MCF 10A (cell line): ENCODE results near the gene SFI1. TPM values are rescaled to one million over a fixed set of nuclear protein-coding genes. Genes with fewer than 3 reads are reported as not detected.

Experiments used
- BruUV-seq: library from RNA; stranded (reverse); fragments of 400-500 nt; replicated peaks from 2 replicates; lab custom pipeline; 2021; lab: Mats Ljungman, UMichigan
- CTCF ChIA-PET: fragments of 300-600 bp; sonication (Branson Sonifier 250); formaldehyde crosslinking; extraction: SDS; loops from one replicate; lab custom pipeline; 2021; ENCODE audit warnings: antibody characterized with exemption, inconsistent platforms; lab: Yijun Ruan, JAX
- POLR2A ChIA-PET: fragments of 300-600, 350-650 bp; sonication (Branson Sonifier 250); formaldehyde crosslinking; extraction: SDS; loops from one replicate; lab custom pipeline; 2020; ENCODE audit warnings: antibody characterized with exemption, inconsistent platforms; lab: Yijun Ruan, JAX
- DNase-seq: peaks from one replicate; pipeline ENCODE4 v3.0.0-alpha.2; 2018; ENCODE audit not compliant: unreplicated experiment
- H3K27ac Mint-ChIP-seq: one replicate; pipeline ENCODE4 v1.8.0; 2022; ENCODE audit warnings: mild to moderate bottlenecking, low read depth, mixed read lengths; ENCODE audit not compliant: unreplicated experiment
- H3K27me3 Mint-ChIP-seq: one replicate; pipeline ENCODE4 v1.8.0; 2022; ENCODE audit warnings: mixed read lengths; ENCODE audit not compliant: insufficient read depth, unreplicated experiment
- H3K36me3 Mint-ChIP-seq: one replicate; pipeline ENCODE4 v1.8.0; 2022; ENCODE audit warnings: mild to moderate bottlenecking, moderate library complexity, mixed read lengths; ENCODE audit not compliant: insufficient read depth, unreplicated experiment
- H3K4me1 Mint-ChIP-seq: one replicate; pipeline ENCODE4 v1.8.0; 2022; ENCODE audit warnings: mixed read lengths; ENCODE audit not compliant: insufficient read depth, unreplicated experiment
- H3K4me3 Mint-ChIP-seq: one replicate; pipeline ENCODE4 v1.8.0; 2022; ENCODE audit warnings: mild to moderate bottlenecking, moderate library complexity, mixed read lengths; ENCODE audit not compliant: unreplicated experiment
- H3K9me3 Mint-ChIP-seq: one replicate; pipeline ENCODE4 v1.8.0; 2022; ENCODE audit warnings: mixed read lengths; ENCODE audit not compliant: unreplicated experiment
- CTCF ChIP-seq: fragments of 200-600 bp; IDR thresholded peaks from one replicate; pipeline ENCODE4 v1.8.0; 2022; ENCODE audit warnings: antibody characterized with exemption, mild to moderate bottlenecking; ENCODE audit not compliant: unreplicated experiment
- intact Hi-C: fragments of 100-400 bp; cut with micrococcal nuclease; formaldehyde crosslinking; loops from 2 replicates; pipeline ENCODE4 v1.14.1; 2022
- total RNA-seq: library from RNA; stranded (reverse); gene quantifications from 2 replicates; pipeline ENCODE4 v1.2.3, GENCODE V29; 2022

Gene SFI1
- total RNA-seq, 1 experiment from 2014 or later: 36.2 TPM

GRCh38 chr22:31488346-31488883 is 7.9 kb upstream of the SFI1 start:
- POLR2A ChIA-PET: interaction anchor here (0.7 to 3.0 kb wide), 10 partner anchors 9 to 240 kb away, joined by 3 to 12 read pairs (median 4); partner anchors contain the start of genes DRG1, PATZ1 and PISD
- Mint-ChIP-seq H3K4me3 (peak overlapping the region; percentile 88), H3K27me3 (no peaks in the 10 kb centered on the region), H3K36me3 (peaks cover 45% of the 10 kb centered on the region), H3K4me1 (peaks cover 8% of the 10 kb centered on the region), H3K27ac (peak overlapping the region; percentile 84), H3K9me3 (no peaks in the 10 kb centered on the region)
- BruUV-seq: TSS peak; percentile 26
- TF ChIP-seq CTCF: no peak
- intact Hi-C loops: no loop called here
- CTCF ChIA-PET: interaction anchor here (0.6 kb wide), 3 partner anchors 14 to 328 kb away, joined by 3 to 4 read pairs (median 3); no protein-coding TSS in a partner anchor
- DNase-seq: no peak

- Mint-ChIP-seq H3K27ac (peak overlapping the region; percentile 84), H3K9me3 (no peaks in the 10 kb centered on the region), H3K27me3 (no peaks in the 10 kb centered on the region), H3K36me3 (peaks cover 38% of the 10 kb centered on the region), H3K4me3 (peak overlapping the region; percentile 88), H3K4me1 (peaks cover 8% of the 10 kb centered on the region)
- no peak for TF ChIP-seq CTCF
- CTCF ChIA-PET: interaction anchor here (0.6 to 0.7 kb wide), 3 partner anchors 38 to 328 kb away, joined by 3 to 4 read pairs (median 3); no protein-coding TSS in a partner anchor
- POLR2A ChIA-PET: interaction anchor here (0.8 to 3.0 kb wide), 8 partner anchors 9 to 241 kb away, joined by 3 to 12 read pairs (median 4); partner anchors contain the start of genes DRG1, PATZ1 and PISD
- peak; percentile 17 for DNase-seq
- intact Hi-C loops: no loop called here
- no TSS peak for BruUV-seq
Measured at GRCh38 chr22:31488988-31489617, 7.2 kb upstream of the SFI1 start.

GRCh38 chr22:31489632-31490495 is 6.5 kb upstream of the SFI1 start, which contains the start of gene EIF4ENIF1:
Gene EIF4ENIF1, minus strand, starts transcription at chr22:31489842. Its CDS starts 1,124 bp downstream, at chr22:31488718.
- no peaks in the 10 kb centered on the region for H3K9me3 Mint-ChIP-seq
- intact Hi-C loops: no loop called here
- peak within 1 kb of the TSS; percentile 84 for H3K27ac Mint-ChIP-seq
- peak within 1 kb of the TSS; percentile 88 for H3K4me3 Mint-ChIP-seq
- POLR2A ChIA-PET: interaction anchor here (0.6 to 3.0 kb wide), 11 partner anchors 30 to 242 kb away, joined by 3 to 12 read pairs (median 4); partner anchors contain the start of genes DRG1, PATZ1 and PISD
- BruUV-seq: no TSS peak
- H3K4me1 Mint-ChIP-seq: peaks cover 8% of the 10 kb centered on the region
- CTCF ChIA-PET: interaction anchor here (0.5 kb wide), 1 partner anchor 405 kb away, joined by 3 read pairs; no protein-coding TSS in a partner anchor
- peak; percentile 84 for DNase-seq
- H3K36me3 Mint-ChIP-seq: peaks cover 30% of the 10 kb centered on the region
- no peaks in the 10 kb centered on the region for H3K27me3 Mint-ChIP-seq
- no peak for TF ChIP-seq CTCF
